Measurements from ENCODE around the gene TMEM208.

TMEM208 gene

DNA sequence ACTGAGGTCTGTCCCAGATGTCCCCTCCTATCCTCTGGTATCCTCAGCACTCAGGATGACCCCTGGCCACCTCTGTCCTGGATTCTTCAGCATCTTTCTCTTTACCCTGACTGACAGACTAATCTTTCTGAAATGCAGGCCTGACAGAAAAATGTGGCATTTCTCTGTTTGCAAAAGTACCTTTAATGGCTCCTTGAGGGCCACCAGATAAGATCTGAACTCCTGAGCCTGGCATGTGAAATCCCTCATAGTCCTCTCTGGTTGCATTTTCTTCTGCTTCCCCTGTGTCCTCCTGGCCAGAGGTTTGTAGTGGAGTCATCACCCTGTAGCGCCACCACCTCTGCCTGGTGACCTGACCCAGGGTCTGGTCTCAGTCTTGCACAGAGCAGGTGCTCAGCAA, 30.0 kb upstream of the TMEM208 start:
- TF ChIP-seq POLR2AphosphoS5 (IDR thresholded peaks at IDR 0.05; ENCODE audit: low read depth, low read length), result no peak
- TF ChIP-seq, protein P1, sequence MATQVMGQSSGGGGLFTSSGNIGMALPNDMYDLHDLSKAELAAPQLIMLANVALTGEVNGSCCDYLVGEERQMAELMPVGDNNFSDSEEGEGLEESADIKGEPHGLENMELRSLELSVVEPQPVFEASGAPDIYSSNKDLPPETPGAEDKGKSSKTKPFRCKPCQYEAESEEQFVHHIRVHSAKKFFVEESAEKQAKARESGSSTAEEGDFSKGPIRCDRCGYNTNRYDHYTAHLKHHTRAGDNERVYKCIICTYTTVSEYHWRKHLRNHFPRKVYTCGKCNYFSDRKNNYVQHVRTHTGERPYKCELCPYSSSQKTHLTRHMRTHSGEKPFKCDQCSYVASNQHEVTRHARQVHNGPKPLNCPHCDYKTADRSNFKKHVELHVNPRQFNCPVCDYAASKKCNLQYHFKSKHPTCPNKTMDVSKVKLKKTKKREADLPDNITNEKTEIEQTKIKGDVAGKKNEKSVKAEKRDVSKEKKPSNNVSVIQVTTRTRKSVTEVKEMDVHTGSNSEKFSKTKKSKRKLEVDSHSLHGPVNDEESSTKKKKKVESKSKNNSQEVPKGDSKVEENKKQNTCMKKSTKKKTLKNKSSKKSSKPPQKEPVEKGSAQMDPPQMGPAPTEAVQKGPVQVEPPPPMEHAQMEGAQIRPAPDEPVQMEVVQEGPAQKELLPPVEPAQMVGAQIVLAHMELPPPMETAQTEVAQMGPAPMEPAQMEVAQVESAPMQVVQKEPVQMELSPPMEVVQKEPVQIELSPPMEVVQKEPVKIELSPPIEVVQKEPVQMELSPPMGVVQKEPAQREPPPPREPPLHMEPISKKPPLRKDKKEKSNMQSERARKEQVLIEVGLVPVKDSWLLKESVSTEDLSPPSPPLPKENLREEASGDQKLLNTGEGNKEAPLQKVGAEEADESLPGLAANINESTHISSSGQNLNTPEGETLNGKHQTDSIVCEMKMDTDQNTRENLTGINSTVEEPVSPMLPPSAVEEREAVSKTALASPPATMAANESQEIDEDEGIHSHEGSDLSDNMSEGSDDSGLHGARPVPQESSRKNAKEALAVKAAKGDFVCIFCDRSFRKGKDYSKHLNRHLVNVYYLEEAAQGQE (IDR thresholded peaks at IDR 0.05; ENCODE audit: insufficient read depth in 1 of 2, low read depth in 2 of 2, low read length in 2 of 2), result no peak
- TF ChIP-seq SIN3A (IDR thresholded peaks at IDR 0.05; ENCODE audit: borderline replicate concordance, insufficient read depth, low read length), result no peak
- no peak for TF ChIP-seq TAF1 (IDR thresholded peaks at IDR 0.05; ENCODE audit: borderline replicate concordance, insufficient read depth, low read length)
- TF ChIP-seq FOXP2 (optimal IDR thresholded peaks at IDR 0.05; ENCODE audit: borderline replicate concordance, extremely low read depth, extremely low read length, insufficient read depth), result no peak

DNA sequence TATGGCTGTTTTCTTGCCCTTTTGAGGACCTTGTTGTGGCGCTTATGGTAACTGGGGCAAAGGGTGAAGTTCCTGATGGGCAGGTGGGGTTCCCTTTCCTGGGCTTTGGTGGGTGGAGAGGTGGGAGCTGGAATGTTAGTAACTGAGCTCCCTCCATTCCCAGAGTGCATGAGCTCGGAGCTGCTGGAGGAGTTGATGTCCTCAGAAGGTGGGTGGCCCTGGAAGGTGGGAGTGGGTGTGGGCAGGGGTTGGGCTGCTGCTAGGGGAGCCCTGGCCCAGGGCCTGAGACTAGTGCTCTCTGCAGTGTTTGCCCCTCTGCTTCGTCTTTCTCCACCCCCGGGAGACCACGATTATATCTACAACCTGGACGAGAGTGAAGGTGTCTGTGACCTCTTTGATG, 29.2 kb upstream of the TMEM208 start:
- TF ChIP-seq FOXP2 (optimal IDR thresholded peaks at IDR 0.05; ENCODE audit: borderline replicate concordance, extremely low read depth, extremely low read length, insufficient read depth), result no peak
- no peak for TF ChIP-seq POLR2AphosphoS5 (IDR thresholded peaks at IDR 0.05; ENCODE audit: low read depth, low read length)
- no peak for TF ChIP-seq TAF1 (IDR thresholded peaks at IDR 0.05; ENCODE audit: borderline replicate concordance, insufficient read depth, low read length)
- TF ChIP-seq SIN3A (IDR thresholded peaks at IDR 0.05; ENCODE audit: borderline replicate concordance, insufficient read depth, low read length), result no peak
- TF ChIP-seq, protein P1 (IDR thresholded peaks at IDR 0.05; ENCODE audit: insufficient read depth in 1 of 2, low read depth in 2 of 2, low read length in 2 of 2), result no peak

DNA sequence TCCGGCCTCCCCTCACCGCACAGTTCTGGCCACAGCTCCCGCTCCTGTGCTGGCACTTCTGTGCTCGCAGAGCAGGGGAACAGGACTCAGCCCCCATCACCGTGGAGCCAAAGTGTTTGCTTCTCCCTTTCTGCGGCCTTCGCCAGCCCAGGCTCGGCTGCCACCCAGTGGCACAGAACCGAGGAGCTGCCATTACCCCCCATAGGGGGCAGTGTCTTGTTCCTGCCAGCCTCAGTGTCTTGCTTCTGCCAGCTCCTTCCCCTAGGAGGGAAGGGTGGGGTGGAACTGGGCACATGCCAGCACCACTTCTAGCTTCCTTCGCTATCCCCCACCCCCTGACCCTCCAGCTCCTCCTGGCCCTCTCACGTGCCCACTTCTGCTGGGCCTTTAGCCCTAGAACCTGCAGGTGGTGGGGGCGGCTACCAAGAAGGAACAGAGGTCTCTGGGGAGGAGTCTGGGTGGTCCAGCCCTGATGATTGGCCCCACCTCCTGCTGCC, 28.6 kb upstream of the TMEM208 start:
- TF ChIP-seq POLR2AphosphoS5 (IDR thresholded peaks at IDR 0.05; ENCODE audit: low read depth, low read length) (no peak), TAF1 (IDR thresholded peaks at IDR 0.05; ENCODE audit: borderline replicate concordance, insufficient read depth, low read length) (no peak), FOXP2 (optimal IDR thresholded peaks at IDR 0.05; ENCODE audit: borderline replicate concordance, extremely low read depth, extremely low read length, insufficient read depth) (no peak), SIN3A (IDR thresholded peaks at IDR 0.05; ENCODE audit: borderline replicate concordance, insufficient read depth, low read length) (no peak)
- TF ChIP-seq, protein P1 (IDR thresholded peaks at IDR 0.05; ENCODE audit: insufficient read depth in 1 of 2, low read depth in 2 of 2, low read length in 2 of 2), result no peak

DNA sequence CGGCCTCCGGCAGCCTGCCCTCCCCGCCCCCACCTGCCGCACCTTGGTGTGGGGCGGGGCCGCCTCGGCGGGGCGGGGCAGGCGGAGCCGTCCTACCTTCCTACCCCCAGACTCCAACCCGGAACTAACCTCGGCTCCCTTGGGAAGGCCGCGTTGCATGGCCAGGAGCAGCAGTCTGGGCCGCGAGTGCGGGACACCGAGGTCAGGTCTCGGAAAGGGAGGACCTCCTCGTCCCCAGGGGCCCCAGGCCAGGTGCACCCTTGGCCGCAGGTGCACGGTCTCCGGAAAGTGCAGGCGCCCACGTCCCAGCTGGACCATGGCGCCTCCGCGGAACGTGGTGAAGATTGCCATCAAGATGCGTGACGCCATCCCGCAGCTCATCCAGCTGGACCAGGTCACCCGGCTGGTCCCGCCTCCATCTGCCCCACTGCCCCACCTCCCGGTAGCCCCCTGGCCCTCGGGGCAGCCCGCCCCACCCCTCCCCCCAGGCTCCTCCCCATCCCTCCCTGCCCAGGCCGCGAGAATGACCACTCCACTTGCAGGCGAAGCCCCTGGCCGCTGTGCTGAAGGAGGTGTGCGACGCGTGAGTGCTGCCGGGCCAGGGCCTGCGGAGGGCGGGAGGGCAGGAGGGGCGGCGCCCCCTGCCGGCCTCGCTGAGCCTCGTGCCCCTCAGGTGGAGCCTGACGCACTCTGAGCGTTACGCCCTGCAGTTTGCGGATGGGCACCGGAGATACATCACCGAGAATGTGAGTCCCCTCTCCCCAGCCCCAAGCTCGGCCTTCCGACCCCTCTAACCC, 27.7 kb upstream of the TMEM208 start, which contains the start of gene ELMO3:
Gene ELMO3, plus strand, starts transcription at position 121 of the 797 bp plus-strand sequence. Its CDS starts 196 bp downstream, at position 317.
- TF ChIP-seq TAF1 (IDR thresholded peaks at IDR 0.05; ENCODE audit: borderline replicate concordance, insufficient read depth, low read length) (no peak), POLR2AphosphoS5 (IDR thresholded peaks at IDR 0.05; ENCODE audit: low read depth, low read length) (no peak), SIN3A (IDR thresholded peaks at IDR 0.05; ENCODE audit: borderline replicate concordance, insufficient read depth, low read length) (no peak), FOXP2 (optimal IDR thresholded peaks at IDR 0.05; ENCODE audit: borderline replicate concordance, extremely low read depth, extremely low read length, insufficient read depth) (no peak)
- TF ChIP-seq, protein P1 (IDR thresholded peaks at IDR 0.05; ENCODE audit: insufficient read depth in 1 of 2, low read depth in 2 of 2, low read length in 2 of 2), result no peak

Measured in PFSK-1 (cell line).